Measurements from ENCODE around the gene MAGEA9. TPM values are rescaled to one million over a fixed set of nuclear protein-coding genes. Genes with fewer than 3 reads are reported as not detected.
"Not testable (repeated sequence)": the region's sequence is repeated elsewhere in the genome, so short reads cannot be mapped to it uniquely, and the experiment has no call there.

The MAGEA9 gene
- total RNA-seq (not detected), polyA plus RNA-seq (not detected)
- long read RNA-seq, donor 1, result 0 reads
- long read RNA-seq, donor 2, result 0 reads
- long read RNA-seq, donor 3, result 0 reads

DNA sequence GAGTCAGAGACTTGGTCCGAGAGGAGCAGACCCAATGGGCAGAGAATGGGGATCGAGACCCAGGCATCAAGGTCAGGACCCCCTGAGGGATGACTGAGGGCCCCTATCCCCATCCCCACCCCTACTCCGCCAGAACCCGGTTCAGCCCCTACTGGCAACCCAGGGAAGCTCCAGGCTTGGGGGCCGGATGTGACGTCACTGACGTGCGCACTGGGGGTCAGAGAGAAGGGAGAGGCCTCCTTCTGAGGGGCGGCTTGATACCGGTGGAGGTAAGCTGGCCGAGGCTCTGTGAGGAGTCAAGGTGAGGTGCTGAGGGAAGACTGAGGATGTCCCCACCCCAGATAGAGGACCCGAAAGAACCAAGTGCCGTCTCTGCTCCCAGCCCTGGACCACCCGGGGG, at the start of gene MAGEA9:
TSS of gene MAGEA9 (plus strand) at position 204 of the 400 bp plus-strand sequence. CDS start 4,281 bp downstream, outside the sequence.
- H3K9me3 ChIP-seq; H3K4me3 ChIP-seq; ATAC-seq; intact Hi-C loops (cut with DNase I); DNase-seq; H3K27me3 ChIP-seq; H3K36me3 ChIP-seq; H3K27ac ChIP-seq; H3K4me1 ChIP-seq: not testable (repeated sequence)
- no CpG with 5 or more reads among the region's 14 CpGs for WGBS, 4 donors

- DNase-seq; H3K27me3 ChIP-seq; H3K9me3 ChIP-seq; H3K4me1 ChIP-seq; H3K4me3 ChIP-seq; H3K27ac ChIP-seq; intact Hi-C loops (cut with DNase I); H3K36me3 ChIP-seq: not testable (repeated sequence)
- ATAC-seq, result peak in 1 of 4 donors; percentile 26
- WGBS, 4 donors, result 10% methylated on average over 1 of the region's 6 CpGs; no CpG with 5 or more reads in 3 of the 4 donors
Measured at GRCh38 chrX:149742269-149742668, 39.5 kb upstream of the MAGEA9 start.

- H3K4me1 ChIP-seq; H3K27me3 ChIP-seq; intact Hi-C loops (cut with DNase I); H3K9me3 ChIP-seq; H3K27ac ChIP-seq; DNase-seq; H3K4me3 ChIP-seq; H3K36me3 ChIP-seq: not testable (repeated sequence)
- peak in 2 of 4 donors; percentile 55 to 57 for ATAC-seq
- 89 to 92% methylated on average over 2 of the region's 6 CpGs; no CpG with 5 or more reads in 2 of the 4 donors for WGBS, 4 donors
Measured at GRCh38 chrX:149746390-149747007, 35.2 kb upstream of the MAGEA9 start.

- no peak overlapping the region for H3K4me3 ChIP-seq
- 77 to 89% (median 88%) methylated on average over 7 to 8 of the region's 8 CpGs for WGBS, 4 donors
- intact Hi-C loops (cut with DNase I), result no loop called here
- ATAC-seq (peak in 1 of 4 donors; percentile 18), DNase-seq (no peak)
- H3K27me3 ChIP-seq, result peaks cover 0 to 3% (median 0%) of the 10 kb centered on the region in 9 donors
- H3K36me3 ChIP-seq, result no peaks in the 10 kb centered on the region
- H3K27ac ChIP-seq, result no peak overlapping the region
- no peaks in the 10 kb centered on the region for H3K4me1 ChIP-seq
- no peaks in the 10 kb centered on the region for H3K9me3 ChIP-seq
- TF ChIP-seq, protein P1, sequence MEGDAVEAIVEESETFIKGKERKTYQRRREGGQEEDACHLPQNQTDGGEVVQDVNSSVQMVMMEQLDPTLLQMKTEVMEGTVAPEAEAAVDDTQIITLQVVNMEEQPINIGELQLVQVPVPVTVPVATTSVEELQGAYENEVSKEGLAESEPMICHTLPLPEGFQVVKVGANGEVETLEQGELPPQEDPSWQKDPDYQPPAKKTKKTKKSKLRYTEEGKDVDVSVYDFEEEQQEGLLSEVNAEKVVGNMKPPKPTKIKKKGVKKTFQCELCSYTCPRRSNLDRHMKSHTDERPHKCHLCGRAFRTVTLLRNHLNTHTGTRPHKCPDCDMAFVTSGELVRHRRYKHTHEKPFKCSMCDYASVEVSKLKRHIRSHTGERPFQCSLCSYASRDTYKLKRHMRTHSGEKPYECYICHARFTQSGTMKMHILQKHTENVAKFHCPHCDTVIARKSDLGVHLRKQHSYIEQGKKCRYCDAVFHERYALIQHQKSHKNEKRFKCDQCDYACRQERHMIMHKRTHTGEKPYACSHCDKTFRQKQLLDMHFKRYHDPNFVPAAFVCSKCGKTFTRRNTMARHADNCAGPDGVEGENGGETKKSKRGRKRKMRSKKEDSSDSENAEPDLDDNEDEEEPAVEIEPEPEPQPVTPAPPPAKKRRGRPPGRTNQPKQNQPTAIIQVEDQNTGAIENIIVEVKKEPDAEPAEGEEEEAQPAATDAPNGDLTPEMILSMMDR (IDR thresholded peaks at IDR 0.05), result no peak
- TF ChIP-seq POLR2A (IDR thresholded peaks at IDR 0.05), result no peak
Measured at GRCh38 chrX:149757206-149758067, 24.3 kb upstream of the MAGEA9 start.

DNA sequence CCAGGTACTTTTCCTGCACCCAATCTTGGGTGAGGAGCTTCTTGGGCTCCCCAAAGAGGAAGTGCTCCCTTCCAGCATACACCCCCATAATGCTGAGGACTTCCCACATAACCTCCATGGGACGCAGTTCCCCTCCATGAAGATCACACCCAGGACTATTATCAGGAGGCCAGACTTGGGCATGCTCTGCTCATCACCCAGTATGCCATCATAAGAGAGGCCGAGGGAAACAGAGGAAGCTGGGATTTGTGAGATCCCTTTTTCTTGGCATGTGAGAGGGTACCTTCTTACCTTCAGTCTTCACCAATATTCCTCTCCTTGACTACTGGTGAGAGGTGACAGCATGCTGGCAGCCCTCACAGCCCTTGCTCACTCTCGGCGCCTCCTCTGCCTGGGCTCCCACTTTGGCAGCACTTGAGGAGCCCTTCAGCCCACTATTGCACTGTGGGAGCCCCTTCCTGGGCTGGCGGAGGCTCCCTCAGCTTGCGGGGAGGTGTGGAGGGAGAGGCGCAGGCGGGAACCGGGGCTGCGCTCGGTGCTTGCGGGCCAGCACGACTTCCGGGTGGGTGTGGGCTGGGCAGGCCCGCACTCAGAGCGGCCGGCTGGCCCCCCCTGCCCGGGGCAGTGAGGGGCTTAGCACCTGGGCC, 23.5 kb upstream of the MAGEA9 start:
- DNase-seq, result no peak
- intact Hi-C loops (cut with DNase I), result no loop called here
- TF ChIP-seq POLR2A (IDR thresholded peaks at IDR 0.05), result no peak
- TF ChIP-seq, protein P1 (IDR thresholded peaks at IDR 0.05), result no peak
- Histone ChIP-seq H3K27me3 (peaks cover 0 to 3% (median 0%) of the 10 kb centered on the region in 9 donors), H3K9me3 (no peaks in the 10 kb centered on the region), H3K36me3 (no peaks in the 10 kb centered on the region), H3K4me1 (no peaks in the 10 kb centered on the region), H3K4me3 (no peak overlapping the region), H3K27ac (no peak overlapping the region)
- 84 to 94% (median 91%) methylated on average over 5 to 18 of the region's 18 CpGs for WGBS, 4 donors
- ATAC-seq, result no peak

- H3K27me3 ChIP-seq; ATAC-seq; H3K27ac ChIP-seq; DNase-seq; H3K36me3 ChIP-seq; H3K4me3 ChIP-seq; intact Hi-C loops (cut with DNase I); H3K9me3 ChIP-seq; H3K4me1 ChIP-seq: not testable (repeated sequence)
- WGBS, 4 donors, result 89 to 96% (median 92%) methylated on average over 4 to 16 of the region's 17 CpGs
Measured at GRCh38 chrX:149758715-149759078, 23.0 kb upstream of the MAGEA9 start.
